Stimulated activated CD8-positive, alpha-beta memory T cell treated with anti-CD3 and anti-CD28 coated beads, Interleukin-7, amount 100 ng/mL, for 24 hours (primary cell): Measurements from ENCODE around the gene ACTR1B.
"Not testable (repeated sequence)": the region's sequence is repeated elsewhere in the genome, so short reads cannot be mapped to it uniquely, and the experiment has no call there.

Experiments used
- DNase-seq: peaks from one replicate; pipeline ENCODE4 v3.0.0-alpha.2; 2020; ENCODE audit warnings: low read depth

Gene ACTR1B

GRCh38 chr2:97663962-97664635 is at the start of gene ACTR1B:
TSS of gene ACTR1B (minus strand) at chr2:97664044. CDS start at chr2:97663890, 154 bp downstream.
- DNase-seq: peak; percentile 94

- no peak for DNase-seq
Measured at GRCh38 chr2:97712693-97713295, 49.0 kb upstream of the ACTR1B start.

- not testable (repeated sequence) for DNase-seq
Measured at GRCh38 chr2:97712175-97712574, 48.3 kb upstream of the ACTR1B start.

GRCh38 chr2:97711394-97711711 is 47.5 kb upstream of the ACTR1B start:
- DNase-seq: no peak

GRCh38 chr2:97708608-97709007 is 44.8 kb upstream of the ACTR1B start:
- DNase-seq: no peak

GRCh38 chr2:97708048-97708380 is 44.2 kb upstream of the ACTR1B start:
- no peak for DNase-seq

- no peak for DNase-seq
Measured at GRCh38 chr2:97707362-97708047, 43.7 kb upstream of the ACTR1B start.

- no peak for DNase-seq
Measured at GRCh38 chr2:97706708-97707345, 43.0 kb upstream of the ACTR1B start.

- no peak for DNase-seq
Measured at GRCh38 chr2:97706112-97706511, 42.3 kb upstream of the ACTR1B start.

GRCh38 chr2:97704989-97705388 is 41.1 kb upstream of the ACTR1B start:
- no peak for DNase-seq

GRCh38 chr2:97703741-97704140 is 39.9 kb upstream of the ACTR1B start:
- no peak for DNase-seq

- DNase-seq: no peak
Measured at GRCh38 chr2:97702731-97703470, 39.1 kb upstream of the ACTR1B start.

- no peak for DNase-seq
Measured at GRCh38 chr2:97701851-97702465, 38.1 kb upstream of the ACTR1B start.

- DNase-seq: no peak
Measured at GRCh38 chr2:97701186-97701585, 37.3 kb upstream of the ACTR1B start.

- no peak for DNase-seq
Measured at GRCh38 chr2:97699765-97700444, 36.1 kb upstream of the ACTR1B start.

GRCh38 chr2:97698530-97698929 is 34.7 kb upstream of the ACTR1B start:
- DNase-seq: no peak

GRCh38 chr2:97697252-97698235 is 33.7 kb upstream of the ACTR1B start:
- DNase-seq: peak; percentile 92

GRCh38 chr2:97695744-97696143 is 31.9 kb upstream of the ACTR1B start:
- DNase-seq: no peak

- no peak for DNase-seq
Measured at GRCh38 chr2:97693476-97693875, 29.6 kb upstream of the ACTR1B start.

GRCh38 chr2:97691166-97691565 is 27.3 kb upstream of the ACTR1B start:
- no peak for DNase-seq
